HG03342 (cell line): Measurements from ENCODE around the gene EIF1.
"Not testable (repeated sequence)": the region's sequence is repeated elsewhere in the genome, so short reads cannot be mapped to it uniquely, and the experiment has no call there.

Source experiments
- ATAC-seq: cut with Tn5 transposase; IDR thresholded peaks from one replicate; pipeline ENCODE4 v1.9.1; 2021; ENCODE audit warnings: mild to moderate bottlenecking, moderate library complexity; ENCODE audit not compliant: unreplicated experiment

The EIF1 gene

DNA sequence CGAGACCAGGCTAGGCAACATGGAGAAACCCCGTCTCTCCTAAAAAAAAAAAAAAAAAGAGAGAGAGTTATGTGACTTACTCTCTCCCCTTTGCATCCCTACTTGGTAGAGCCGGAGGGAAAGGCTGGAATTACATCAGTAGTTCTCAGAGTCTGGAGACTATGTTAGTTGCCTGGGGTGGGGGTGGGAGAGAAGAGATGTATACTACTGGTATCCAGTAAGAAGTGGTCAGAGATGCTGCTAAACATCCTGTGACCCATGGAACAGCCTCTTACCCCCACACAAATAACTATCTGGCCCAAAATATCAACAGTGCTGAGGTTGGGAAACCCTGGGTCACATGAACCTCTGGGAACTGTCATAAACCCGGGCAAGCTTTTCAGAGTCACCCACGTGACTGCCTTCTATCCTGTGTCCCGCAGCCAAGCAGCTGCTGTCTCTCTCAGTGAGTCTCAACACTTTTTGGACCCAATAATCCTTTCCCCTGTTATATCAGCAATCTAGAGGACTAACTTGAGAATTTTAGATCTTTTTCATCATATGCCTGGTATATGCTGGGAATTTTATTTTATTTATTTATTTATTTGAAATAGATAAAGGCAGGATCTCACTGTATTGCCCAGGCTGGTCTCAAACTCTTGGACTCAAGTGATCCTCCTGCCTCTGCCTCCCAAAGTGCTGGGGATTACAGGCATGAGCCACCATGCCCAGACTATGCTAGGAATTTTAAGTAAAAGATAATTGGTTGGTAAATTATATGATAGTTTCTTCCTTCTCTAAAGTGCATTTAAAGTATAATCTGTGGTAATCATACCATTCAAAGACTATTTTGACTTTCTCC, 8.7 kb downstream of the EIF1 start:
- ATAC-seq = no peak

DNA sequence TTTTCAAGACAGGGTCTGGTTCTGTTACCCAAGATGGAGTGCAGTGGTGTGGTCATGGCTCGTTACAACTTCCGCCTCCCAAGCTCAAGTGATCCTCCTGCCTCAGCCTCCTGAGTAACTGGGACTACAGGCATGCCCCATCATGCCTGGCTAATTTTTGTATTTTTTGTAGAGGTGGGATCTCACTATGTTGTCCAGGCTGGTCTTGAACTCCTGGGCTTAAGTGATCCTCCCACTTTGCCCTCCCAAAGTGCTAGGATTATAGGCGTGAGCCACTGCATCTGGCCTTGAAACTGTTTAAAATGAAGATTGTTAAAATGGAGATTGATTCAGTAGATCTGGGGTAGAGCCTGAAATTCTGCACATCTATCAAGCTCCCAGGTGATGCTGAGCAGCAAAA, 12.2 kb downstream of the EIF1 start:
- not testable (repeated sequence) for ATAC-seq

DNA sequence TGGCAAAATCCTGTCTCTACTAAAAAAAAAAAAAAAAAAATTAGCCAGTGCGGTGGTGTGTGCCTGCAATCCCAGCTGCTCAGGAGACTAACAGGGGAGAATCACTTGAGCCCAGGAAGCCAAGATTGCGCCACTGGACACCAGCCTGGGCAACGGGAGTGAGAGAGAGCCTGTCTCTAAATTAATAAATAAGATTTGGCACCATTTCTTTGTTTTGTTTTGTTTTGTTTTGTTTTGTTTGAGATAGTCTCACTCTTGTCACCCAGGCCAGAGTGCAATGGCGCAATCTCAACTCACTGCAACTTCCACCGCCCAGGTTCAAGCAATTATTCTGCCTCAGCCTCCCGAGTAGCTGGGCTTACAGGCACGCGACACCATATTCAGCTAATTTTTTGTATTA, 14.0 kb downstream of the EIF1 start:
- no peak for ATAC-seq

GRCh38 chr17:41705271-41705991, 16.7 kb downstream of the EIF1 start:
- no peak for ATAC-seq

DNA sequence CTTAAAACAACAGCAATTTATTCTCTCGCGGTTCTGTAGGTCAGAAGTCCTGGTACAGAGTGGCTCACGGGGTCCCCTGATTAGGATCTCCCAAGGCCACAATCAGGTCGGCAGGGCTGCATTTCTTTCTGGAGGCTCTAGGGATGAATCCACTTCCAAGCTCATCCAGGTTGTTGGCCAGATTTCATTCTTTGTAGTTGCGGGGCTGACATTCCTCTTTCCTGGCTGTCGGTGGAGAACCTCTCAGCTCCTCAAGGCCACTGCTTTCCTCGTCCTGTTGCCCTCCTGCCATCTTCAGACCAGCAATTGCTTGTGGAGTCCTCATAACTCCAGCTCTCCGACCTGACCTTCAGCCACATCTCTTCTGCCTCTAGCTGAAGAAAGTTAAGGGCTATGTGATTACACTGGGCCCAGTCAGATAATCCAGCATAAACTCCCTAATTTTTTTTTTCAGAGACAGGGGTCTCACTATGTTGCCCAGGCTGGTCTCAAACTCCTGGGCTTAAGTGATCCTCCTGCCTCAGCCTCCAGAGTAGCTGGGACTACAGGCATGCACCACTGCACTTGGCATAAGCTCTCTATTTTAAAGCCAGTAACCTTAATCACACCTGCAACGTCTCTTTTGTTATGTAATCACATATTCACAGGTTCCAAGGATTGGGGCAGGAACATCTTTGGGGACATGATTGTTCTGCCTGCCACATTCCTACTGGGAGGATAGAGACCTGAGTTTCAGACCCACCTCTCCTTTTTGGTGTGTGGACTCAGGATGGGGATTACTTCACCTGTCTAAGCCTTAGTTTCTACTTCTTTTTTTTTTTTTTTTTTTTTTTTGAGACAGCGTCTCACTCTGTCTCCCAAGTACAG, 19.4 kb downstream of the EIF1 start:
- ATAC-seq = no peak

GRCh38 chr17:41710472-41711090, 21.9 kb downstream of the EIF1 start:
- ATAC-seq = no peak

DNA sequence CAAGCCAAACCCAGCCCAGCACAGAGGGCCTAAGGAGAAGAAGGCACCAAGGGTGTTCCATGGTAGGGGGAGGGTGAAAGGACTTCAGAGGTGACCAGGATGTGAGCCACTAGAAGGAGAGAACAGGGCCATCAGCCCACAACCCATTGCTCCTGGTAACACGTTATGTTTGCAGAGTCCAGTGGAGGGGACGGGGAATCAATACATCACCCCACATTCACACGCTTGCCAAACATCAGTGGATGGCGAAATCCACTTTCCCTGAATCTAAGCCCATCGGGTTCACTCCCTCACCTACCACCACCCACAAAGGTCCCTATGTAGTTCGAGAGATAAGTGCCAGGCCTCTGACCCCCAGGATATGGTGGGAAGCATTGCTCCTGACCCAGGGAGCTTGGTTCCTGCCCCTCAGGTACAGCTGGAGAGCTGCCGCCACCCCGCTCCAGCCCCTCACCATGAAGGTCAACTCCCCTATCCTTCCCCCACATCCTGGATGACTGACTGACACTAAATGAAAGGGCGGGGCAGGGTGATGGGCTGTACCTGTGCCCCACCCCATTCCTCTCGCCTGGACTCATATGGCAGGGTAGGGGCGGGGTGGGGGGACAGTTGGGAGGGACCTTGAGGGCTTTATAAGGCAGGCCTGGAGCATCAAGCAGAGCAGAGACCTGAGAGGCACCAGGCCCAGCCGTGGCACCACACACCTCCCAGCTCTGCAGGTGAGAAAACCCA, 23.1 kb downstream of the EIF1 start, which contains the start of gene GAST:
GAST (plus strand) TSS at position 663 of the 732 bp plus-strand sequence. CDS start 3,106 bp downstream, outside the sequence.
- ATAC-seq = no peak

DNA sequence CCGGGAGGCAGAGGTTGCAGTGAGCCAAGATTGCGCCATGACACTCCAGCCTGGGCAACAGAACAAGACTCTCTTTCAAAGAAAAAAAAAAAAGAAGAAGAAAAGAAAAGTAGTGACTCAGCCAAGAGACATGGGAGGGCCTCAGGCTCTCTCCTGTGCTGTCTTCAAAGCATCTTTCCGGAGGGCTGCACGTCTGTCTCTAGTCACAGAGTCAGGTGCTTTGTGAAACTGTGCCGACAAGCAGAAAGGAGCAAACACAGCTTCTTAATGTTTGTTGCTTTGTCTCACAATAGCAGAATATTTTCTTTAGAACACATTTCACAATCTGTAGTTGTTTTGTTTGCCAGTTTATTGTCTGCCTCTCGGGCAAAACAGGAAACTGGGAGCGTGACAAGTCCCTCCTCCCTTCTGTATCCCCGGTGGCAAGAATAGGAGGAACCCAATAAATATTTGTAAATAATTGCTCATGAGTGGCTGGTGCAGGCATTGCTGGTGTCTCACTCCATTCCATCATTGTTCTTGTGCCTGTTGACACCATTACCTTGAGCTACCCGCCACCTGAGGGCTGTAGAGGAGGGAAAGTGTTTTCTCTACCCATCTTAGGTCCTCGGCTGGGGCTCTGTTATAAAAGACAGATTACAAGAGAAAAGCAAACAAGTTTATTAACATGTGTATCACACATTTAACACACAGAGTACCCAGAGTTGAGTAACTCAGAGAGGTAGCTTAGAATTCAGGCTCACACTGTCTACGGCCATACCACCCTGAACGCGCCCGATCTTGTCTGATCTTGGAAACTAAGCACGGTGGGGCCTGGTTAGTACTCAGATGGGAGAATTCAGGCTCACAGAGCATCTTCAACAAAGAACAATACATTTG, 29.0 kb downstream of the EIF1 start:
- no peak for ATAC-seq

DNA sequence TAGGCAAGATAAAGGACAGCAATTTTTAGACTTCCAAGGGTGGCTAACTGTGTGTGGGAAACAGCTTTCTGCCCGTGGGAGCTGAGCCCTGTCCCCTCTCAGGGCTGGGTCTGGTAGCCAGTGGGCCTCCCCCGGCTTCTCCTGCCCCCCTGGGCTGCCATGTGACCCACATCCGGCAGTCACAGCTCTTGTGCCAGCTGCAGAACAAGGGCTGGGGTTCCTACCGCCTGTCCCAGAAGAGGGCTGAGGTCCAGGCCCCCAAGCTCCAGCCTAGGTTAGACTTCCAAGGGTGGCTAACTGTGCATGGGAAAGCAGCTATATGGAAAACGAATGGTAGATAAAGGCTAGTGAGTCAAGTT, 29.6 kb downstream of the EIF1 start:
- ATAC-seq = no peak

DNA sequence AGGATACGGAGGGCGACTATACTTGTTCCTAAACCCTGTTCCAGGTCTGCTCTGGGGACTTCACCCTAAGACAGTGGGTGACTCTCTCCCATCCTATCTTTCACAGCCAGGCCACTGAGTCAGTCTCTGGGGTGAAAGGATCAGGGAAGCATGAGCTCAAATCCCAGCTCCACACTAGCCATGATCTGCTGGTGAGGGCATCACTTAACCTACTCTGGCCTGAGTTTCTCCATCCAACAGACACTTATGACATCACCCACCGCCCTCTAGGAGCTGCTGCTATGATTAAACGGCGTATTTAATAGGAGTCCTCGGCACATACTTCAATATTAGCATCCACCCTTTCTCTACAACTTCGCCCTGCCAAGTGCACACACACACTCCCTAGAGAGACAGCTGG, 33.5 kb downstream of the EIF1 start:
- no peak for ATAC-seq

- no peak for ATAC-seq
Observed at GRCh38 chr17:41723801-41724475, 35.3 kb downstream of the EIF1 start.

DNA sequence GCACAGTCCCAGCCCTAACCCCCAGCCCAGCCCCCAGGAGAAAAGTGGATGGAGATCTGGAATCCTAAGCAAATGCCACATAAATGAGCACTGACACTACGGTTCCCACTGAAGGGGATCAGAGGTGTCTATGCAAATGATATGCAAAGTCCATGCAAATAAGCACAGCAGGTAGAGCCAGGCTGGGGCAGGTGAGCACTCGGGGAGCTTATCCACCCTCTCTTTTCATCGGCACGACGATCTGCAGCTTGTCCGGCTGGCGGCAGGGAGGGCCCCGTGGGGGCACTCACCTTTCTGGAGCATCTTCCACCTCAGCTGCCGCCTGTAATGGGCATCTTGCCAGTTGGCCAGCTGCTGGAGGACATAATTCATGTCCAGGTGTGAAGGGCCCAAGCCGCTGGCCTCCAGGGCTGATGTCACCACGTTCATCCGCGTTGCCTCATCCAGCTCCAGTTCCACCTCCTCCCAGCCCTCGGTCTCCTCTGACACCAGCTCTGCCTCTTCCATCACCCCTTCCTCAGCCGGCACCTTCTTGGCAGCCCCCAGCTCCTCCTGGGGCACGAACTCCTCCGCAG, 35.9 kb downstream of the EIF1 start:
- no peak for ATAC-seq

GRCh38 chr17:41725134-41725533, 36.4 kb downstream of the EIF1 start:
- no peak for ATAC-seq

DNA sequence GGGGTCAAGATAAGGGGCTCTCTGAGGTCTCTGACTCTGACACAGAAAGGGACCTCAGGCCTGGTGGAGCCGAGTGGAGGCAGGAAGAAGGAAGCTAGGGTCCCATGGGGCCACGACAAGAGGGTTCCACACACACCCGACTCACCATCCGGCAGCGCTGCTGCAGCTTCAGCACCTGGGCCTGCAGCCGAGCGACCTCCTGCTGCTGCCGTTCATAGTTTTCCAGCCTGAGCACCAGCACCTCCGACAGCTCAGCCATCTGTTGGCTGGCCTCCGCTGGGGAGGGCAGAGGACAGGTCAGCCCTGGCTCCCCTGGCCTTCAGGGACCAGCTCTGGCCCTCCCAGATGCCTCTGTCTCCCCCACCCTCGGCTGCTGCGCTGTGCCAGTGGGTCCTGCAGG, 39.4 kb downstream of the EIF1 start:
- ATAC-seq = no peak

DNA sequence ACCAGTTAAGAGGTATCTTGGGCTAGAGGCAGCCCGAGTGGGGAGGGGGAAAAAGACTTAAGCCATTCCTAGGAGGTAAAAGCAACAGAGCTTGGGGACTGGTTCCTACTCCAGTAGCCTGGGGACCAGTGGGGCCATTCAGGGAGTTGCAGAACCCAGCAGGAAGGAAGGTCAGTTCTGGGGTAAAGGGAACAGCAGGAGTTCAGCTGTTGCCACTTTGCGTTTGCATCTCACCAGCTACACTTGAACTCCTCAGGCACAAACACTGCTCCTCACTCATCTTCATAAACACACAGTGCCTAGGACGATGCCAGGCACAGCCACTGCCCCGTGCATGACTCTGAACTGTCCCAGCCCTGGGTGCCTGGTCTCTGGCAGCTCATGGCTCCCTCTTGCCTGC, 41.8 kb downstream of the EIF1 start:
- no peak for ATAC-seq

DNA sequence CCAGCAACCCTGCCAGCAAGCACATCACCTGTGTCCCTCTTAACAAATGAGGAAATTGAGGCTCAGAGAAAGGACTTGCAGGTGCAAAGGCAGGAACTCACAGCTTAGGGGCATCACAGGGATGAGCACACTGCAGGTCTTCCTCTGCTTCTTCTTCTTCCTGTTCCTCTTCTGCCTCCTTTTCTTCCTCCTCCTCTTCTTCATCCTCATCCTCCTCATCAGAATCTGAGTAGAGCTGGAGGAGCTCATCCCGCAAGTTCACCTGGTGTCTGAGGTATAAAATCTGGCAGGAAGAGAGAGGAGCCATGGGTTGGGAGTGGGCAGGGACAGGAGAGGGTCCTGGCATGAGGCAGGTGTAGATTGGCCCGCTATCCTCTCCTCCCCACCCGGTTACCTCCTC, 43.2 kb downstream of the EIF1 start:
- ATAC-seq = no peak

DNA sequence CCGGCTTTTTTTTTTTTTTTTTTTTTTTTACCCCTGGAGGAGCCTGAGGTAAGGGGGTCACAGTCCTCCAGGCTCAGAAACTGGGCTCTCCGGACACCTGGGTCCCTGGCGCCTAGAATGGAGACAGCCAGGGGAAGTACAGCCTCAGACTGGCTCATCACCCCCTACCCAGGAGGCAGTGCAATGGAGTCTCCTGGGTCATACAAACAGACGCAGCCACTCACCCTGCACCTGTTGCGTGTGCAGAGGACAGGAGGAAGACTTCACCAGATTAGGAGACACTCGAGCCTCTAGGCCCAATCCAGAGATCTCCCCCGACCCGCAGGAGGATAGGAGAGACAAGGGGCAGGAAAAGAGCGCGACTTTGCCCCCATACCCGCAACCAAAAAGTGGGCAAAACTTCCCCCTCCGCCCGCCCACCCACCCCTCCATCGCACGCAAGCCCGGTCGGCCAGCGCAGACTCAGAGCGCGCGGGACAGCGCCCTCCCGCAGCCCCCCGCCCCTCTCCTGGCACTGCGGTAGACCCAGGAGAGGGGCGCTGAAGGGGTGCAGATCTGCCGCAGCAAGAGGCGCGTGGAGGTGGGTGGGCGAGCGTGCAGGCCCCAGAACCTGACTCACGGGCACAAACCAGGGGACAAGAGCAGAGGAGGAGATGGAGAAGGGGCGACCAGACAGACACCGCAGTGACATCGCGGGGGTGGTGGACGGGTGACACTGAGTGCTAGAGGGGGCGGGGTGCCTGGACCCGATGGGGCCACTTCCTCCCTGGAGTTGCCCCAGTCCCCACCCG, 44.9 kb downstream of the EIF1 start:
- no peak for ATAC-seq
